LNCaP clone FGC (cell line): ENCODE data around the gene PTK6.

Experiments
- DNase-seq: peaks from one replicate; pipeline ENCODE4 v3.0.0-alpha.2; 2011; ENCODE audit warnings: low read depth
- H3K4me3 ChIP-seq: 2 replicates; pipeline ENCODE4 v1.5.1; 2011; ENCODE audit warnings: mild to moderate bottlenecking, low read depth, low read length, control low read depth
- CTCF ChIP-seq: IDR thresholded peaks from 2 replicates; pipeline ENCODE4 v1.5.1; 2012; ENCODE audit warnings: mild to moderate bottlenecking; ENCODE audit not compliant: control insufficient read depth, insufficient read depth; ENCODE audit errors: extremely low read depth

PTK6 gene

DNA sequence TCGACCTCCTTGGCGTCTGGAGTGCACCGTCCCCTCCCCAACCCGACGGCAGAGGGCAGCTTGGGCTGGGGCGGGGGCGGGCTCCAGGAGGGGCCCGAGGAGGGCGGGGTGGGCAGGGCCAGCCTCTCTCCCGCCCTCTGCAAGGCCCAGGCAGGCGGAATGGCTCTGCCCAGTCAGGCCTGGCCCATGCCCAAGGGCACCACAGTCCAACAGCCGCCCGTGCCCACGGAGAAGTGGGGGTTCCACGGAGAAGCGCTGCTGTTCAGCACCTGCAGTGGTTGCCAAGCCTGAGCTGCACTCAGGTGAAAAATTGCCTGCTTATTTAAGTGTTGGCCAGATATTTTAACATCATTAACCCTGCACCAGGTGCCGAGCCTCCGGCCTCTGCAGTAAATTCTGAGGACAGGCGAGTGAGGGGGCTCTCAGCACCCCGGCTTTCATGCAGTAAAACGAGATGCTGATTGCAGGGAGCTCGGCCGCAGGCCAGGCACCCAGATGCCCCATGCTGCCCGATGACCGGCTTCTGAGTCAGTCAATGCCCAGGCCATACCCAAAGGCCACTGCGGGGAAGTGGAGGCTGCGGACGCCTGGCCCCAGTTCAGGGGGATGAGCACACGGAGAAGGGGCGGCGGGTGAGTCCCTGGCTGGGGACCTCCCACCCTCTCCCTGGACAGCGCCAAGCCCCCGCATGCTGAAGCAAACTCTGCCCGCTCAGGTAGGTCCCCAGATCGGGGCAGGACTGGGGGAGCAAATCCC is 10.7 kb upstream of the PTK6 start, which contains the start of gene SRMS:
SRMS (minus strand) TSS at position 25 of the 756 bp plus-strand sequence. CDS start 286 bp downstream, outside the sequence.
- TF ChIP-seq CTCF, result no peak
- no peak for DNase-seq
- no peak within 1 kb of the TSS for H3K4me3 ChIP-seq

DNA sequence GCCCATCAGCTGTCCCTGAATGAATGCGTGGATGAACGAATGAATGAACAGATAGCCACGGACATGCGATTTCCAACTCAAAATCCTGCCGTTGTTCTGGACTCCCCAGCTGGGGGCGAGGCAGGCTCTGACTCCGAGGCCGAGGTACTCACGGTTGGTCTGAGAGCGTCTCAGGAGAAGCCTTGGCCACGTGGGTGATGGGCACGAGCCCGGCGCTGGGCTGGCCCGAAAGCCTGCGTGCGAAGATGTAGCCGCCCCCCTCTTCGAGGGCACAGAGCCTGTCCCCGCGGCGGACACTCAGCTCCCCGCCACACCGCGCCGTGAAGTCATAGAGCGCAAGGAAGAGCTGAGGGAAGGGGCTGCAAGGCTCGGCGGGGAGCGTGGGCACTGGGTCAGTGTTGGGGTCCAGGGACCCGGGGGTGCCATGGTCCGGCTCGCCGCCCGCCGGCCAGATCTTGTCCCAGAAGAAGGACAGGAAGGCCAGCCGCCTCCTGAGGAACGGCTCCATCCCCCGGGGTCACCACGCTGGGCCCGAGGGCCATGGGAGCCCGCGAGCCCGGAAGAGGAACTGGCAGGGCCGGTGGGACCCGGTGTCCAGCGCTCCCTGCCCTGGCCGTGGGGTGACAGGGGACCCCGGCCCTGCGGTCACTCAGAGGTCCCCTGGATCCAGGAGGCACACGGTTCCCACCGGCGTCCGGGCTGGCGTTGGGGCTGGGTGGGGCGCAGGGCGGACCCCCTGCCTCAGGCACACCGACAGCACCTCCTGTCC is 10.0 kb upstream of the PTK6 start:
- no peak overlapping the region for H3K4me3 ChIP-seq
- no peak for DNase-seq
- TF ChIP-seq CTCF, result no peak

GRCh38 chr20:63546256-63546955 is 9.2 kb upstream of the PTK6 start:
- TF ChIP-seq CTCF, result no peak
- no peak for DNase-seq
- no peak overlapping the region for H3K4me3 ChIP-seq

DNA sequence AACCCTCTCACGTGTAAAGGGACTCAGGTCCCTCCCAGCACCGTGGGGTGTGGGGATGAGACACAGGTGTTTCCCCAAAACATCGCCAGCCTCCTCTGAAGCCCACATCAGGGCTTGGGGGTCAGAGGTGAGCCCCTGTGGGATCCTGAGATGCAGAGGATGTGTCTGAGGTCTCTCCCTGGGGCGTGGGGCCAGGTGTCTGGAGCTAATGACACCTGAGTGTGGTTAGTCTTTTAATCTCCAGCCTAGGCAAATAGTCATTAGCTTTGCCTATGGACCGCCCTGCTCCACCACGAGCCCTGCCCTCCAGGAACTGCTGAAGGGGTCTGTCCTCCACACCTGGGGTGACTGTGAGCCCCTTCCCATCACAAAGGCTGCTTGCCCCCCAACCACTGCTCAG is 8.6 kb upstream of the PTK6 start:
- TF ChIP-seq CTCF, result no peak
- no peak overlapping the region for H3K4me3 ChIP-seq
- no peak for DNase-seq

- no peak for TF ChIP-seq CTCF
- H3K4me3 ChIP-seq, result no peak overlapping the region
- no peak for DNase-seq
These were observed 7.9 kb upstream of the PTK6 start for GRCh38 chr20:63544958-63545516.

DNA sequence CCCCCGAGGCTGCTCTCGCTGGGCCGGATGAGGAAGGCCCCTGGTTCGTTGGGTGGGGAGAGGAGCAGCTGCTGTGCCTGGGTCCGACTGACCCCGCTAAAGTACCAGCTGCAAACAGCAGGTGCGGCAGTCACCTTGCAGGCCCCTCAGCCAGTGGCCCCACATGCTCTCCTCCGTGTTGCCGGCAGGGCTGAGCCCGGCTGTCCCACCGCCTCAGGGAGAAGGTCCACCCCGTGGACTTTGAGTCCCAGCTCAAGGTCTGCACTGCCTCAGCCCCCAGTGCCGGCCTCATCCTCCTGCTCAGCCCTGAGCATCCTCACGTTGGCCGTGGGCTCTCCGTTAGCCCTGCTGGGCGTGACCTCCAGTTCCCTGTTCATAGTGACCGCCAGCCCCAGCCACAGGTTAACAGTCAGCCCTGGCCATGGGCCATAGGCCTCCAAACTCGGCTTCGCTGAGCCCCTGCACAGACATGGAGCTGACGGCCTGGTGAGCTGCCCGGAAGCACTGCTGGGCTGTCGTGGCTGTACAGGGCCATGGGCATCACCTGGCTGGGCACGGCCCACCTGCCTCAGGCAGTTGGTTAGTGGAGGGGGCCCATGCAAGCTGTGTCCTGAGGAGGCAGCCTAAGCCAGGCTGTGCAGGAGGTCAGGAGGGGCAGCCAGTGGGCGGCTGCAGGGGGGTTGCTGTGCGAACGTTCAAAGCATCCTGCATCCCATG is 7.2 kb upstream of the PTK6 start:
- H3K4me3 ChIP-seq, result no peak overlapping the region
- no peak for TF ChIP-seq CTCF
- no peak for DNase-seq
